Measurements from ENCODE around the gene SHLD1.

Gene SHLD1

GRCh38 chr20:5818346-5818681, 68.1 kb downstream of the SHLD1 start:
- DNase-seq (ENCODE audit: low read depth in 2 of 2) = no peak
- no peak for TF ChIP-seq CTCF (IDR thresholded peaks at IDR 0.05; ENCODE audit: low read depth, low read length)
- H3K4me3 ChIP-seq (replicated peaks in 1 of 2; ENCODE audit: low read depth in 2 of 2, low read length in 2 of 2) = no peak overlapping the region

- TF ChIP-seq CTCF (IDR thresholded peaks at IDR 0.05; ENCODE audit: low read depth, low read length) = no peak
- no peak overlapping the region for H3K4me3 ChIP-seq (replicated peaks in 1 of 2; ENCODE audit: low read depth in 2 of 2, low read length in 2 of 2)
- no peak for DNase-seq (ENCODE audit: low read depth in 2 of 2)
Observed at GRCh38 chr20:5820738-5821137, 70.5 kb downstream of the SHLD1 start.

GRCh38 chr20:5821627-5822215, 71.5 kb downstream of the SHLD1 start:
- DNase-seq (ENCODE audit: low read depth in 2 of 2) = no peak
- no peak overlapping the region for H3K4me3 ChIP-seq (replicated peaks in 1 of 2; ENCODE audit: low read depth in 2 of 2, low read length in 2 of 2)
- no peak for TF ChIP-seq CTCF (IDR thresholded peaks at IDR 0.05; ENCODE audit: low read depth, low read length)

GRCh38 chr20:5822569-5822968, 72.4 kb downstream of the SHLD1 start:
- no peak for DNase-seq (ENCODE audit: low read depth in 2 of 2)
- no peak for TF ChIP-seq CTCF (IDR thresholded peaks at IDR 0.05; ENCODE audit: low read depth, low read length)
- no peak overlapping the region for H3K4me3 ChIP-seq (replicated peaks in 1 of 2; ENCODE audit: low read depth in 2 of 2, low read length in 2 of 2)

- TF ChIP-seq CTCF (IDR thresholded peaks at IDR 0.05; ENCODE audit: low read depth, low read length) = no peak
- no peak overlapping the region for H3K4me3 ChIP-seq (replicated peaks in 1 of 2; ENCODE audit: low read depth in 2 of 2, low read length in 2 of 2)
- DNase-seq (ENCODE audit: low read depth in 2 of 2) = no peak
Observed at GRCh38 chr20:5825130-5825719, 75.0 kb downstream of the SHLD1 start.

GRCh38 chr20:5827098-5827853, 77.1 kb downstream of the SHLD1 start:
- no peak for DNase-seq (ENCODE audit: low read depth in 2 of 2)
- no peak overlapping the region for H3K4me3 ChIP-seq (replicated peaks in 1 of 2; ENCODE audit: low read depth in 2 of 2, low read length in 2 of 2)
- no peak for TF ChIP-seq CTCF (IDR thresholded peaks at IDR 0.05; ENCODE audit: low read depth, low read length)

Data from cardiac fibroblast (primary cell).